ENCODE results near the gene SMCO4.

The SMCO4 gene

GRCh38 chr11:93524173-93524536 lies 19.0 kb downstream of the SMCO4 start:
- DNase-seq (ENCODE audit: insufficient read length, low spot score) = no peak
- FAIRE-seq = no peak
- no peak for TF ChIP-seq CTCF (IDR thresholded peaks at IDR 0.05; ENCODE audit: insufficient read depth, missing control alignments)

- no peak for DNase-seq (ENCODE audit: insufficient read length, low spot score)
- no peak for FAIRE-seq
- no peak for TF ChIP-seq CTCF (IDR thresholded peaks at IDR 0.05; ENCODE audit: insufficient read depth, missing control alignments)
Measured at GRCh38 chr11:93520726-93521509, 22.3 kb downstream of the SMCO4 start.

- TF ChIP-seq CTCF (IDR thresholded peaks at IDR 0.05; ENCODE audit: insufficient read depth, missing control alignments) = no peak
- DNase-seq (ENCODE audit: insufficient read length, low spot score) (no peak), FAIRE-seq (no peak)
Measured at GRCh38 chr11:93519179-93519578, 24.0 kb downstream of the SMCO4 start.

- no peak for TF ChIP-seq CTCF (IDR thresholded peaks at IDR 0.05; ENCODE audit: insufficient read depth, missing control alignments)
- no peak for FAIRE-seq
- no peak for DNase-seq (ENCODE audit: insufficient read length, low spot score)
Measured at GRCh38 chr11:93518081-93518480, 25.1 kb downstream of the SMCO4 start.

GRCh38 chr11:93517611-93518010 lies 25.6 kb downstream of the SMCO4 start:
- no peak for FAIRE-seq
- no peak for DNase-seq (ENCODE audit: insufficient read length, low spot score)
- no peak for TF ChIP-seq CTCF (IDR thresholded peaks at IDR 0.05; ENCODE audit: insufficient read depth, missing control alignments)

- no peak for FAIRE-seq
- DNase-seq (ENCODE audit: insufficient read length, low spot score) = no peak
- TF ChIP-seq CTCF (IDR thresholded peaks at IDR 0.05; ENCODE audit: insufficient read depth, missing control alignments) = no peak
Measured at GRCh38 chr11:93517041-93517440, 26.1 kb downstream of the SMCO4 start.

- FAIRE-seq (no peak), DNase-seq (ENCODE audit: insufficient read length, low spot score) (no peak)
- no peak for TF ChIP-seq CTCF (IDR thresholded peaks at IDR 0.05; ENCODE audit: insufficient read depth, missing control alignments)
Measured at GRCh38 chr11:93515441-93516025, 27.7 kb downstream of the SMCO4 start.
